Islet precursor cell (in vitro differentiated cells): ENCODE measurements around the gene CYP24A1.
"Not testable (repeated sequence)": the region's sequence is repeated elsewhere in the genome, so short reads cannot be mapped to it uniquely, and the experiment has no call there.

Experiments
- DNase-seq: peaks from one replicate; pipeline ENCODE4 v3.0.0-alpha.2; 2018

The CYP24A1 gene

GRCh38 chr20:54132612-54133433, 41.0 kb downstream of the CYP24A1 start:
- DNase-seq = peak; percentile 87

DNA sequence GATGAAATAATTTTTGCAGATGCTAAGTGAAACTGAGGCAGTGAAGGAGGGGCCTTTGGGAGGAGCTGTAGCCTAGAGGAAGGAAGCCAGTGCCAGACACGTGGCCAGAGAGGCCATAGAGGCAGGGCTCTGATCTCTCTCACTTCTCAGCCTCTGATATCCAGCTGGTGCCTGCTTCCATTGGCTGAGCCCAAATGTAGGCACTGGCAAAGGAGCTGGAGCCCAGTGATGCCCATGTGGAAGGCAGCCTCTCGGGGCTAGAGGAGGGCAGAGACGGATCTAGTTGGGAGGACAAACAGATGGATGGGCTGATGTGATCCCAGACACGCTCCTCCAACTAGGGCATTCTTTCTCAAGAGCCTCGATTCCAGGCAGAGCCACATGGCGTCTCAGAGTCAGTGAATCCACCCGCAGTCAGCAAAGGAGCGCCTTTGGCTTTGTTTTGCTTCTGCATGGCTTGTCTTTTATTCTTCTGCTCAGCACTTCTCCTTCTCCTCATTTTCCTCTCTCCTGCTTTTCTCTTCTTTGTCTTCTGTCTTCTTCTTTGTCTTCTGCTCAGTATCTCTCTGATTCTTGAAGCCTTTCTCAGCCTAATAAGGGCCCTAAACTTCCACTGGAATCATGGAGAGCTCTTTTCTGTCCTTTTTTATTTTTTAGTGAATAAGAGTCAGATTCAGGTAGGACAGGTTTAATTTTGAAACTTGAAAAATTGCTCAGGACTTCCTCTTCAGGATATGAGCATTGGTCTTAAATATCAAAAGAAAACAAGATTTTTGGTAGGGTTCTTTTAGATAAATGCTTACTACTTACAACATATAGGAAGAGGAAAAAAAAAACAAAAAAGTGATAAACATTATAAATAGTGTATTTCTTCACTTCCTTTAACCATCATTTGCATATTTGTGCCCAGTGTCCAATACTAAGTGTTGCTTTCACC, 41.8 kb downstream of the CYP24A1 start:
- no peak for DNase-seq

DNA sequence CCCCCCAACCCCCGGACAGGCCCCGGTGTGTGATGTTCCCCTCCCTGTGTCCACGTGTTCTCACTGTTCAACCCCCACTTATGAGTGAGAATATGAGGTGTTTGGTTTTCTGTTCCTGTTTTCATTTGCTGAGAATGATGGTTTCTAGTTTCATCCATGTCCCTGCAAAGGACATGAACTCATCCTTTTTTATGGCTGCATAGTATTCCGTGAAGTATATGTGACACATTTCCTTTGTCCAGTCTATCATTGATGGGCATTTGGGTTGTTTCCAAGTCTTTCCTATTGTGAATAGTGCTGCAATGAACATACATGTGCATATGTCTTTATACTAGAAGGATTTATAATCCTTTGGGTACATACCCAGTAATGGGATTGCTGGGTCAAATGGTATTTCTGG, 42.7 kb downstream of the CYP24A1 start:
- not testable (repeated sequence) for DNase-seq

- no peak for DNase-seq
Measured at GRCh38 chr20:54129350-54129749, 44.4 kb downstream of the CYP24A1 start.

DNA sequence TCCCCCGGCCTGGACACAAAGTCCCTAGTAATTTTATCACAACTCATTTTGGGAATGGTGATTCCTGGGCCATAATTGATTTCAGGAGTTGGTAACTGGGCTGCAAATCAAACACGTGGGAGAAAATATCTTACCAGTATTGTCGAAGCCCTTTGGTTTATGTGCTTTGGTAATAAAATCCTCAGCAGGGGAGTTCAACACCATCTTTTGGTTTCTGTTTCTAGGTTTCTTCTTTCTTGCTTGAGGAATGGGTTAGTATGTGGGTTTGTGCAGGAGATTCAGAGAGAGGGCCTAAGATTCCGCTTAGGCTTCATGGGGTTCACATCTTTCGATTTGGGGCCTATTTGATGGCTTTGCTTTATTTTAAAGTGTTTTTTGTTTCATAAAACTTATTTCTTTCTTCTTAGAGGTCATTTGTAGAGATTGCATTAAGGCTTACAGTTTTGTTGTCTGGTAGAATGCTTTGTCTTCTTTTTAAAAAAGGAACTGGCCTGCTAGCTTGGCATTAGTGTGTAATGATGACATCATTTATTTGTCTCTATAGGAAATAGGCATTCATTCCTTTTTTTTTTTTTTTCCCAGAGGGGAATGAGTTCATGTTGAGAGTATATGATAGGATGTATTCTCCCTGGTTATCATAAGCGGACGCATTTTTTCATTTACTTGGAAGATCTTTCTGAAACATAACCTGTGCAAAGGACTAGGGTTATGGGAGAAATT, 45.8 kb downstream of the CYP24A1 start:
- DNase-seq = no peak

DNA sequence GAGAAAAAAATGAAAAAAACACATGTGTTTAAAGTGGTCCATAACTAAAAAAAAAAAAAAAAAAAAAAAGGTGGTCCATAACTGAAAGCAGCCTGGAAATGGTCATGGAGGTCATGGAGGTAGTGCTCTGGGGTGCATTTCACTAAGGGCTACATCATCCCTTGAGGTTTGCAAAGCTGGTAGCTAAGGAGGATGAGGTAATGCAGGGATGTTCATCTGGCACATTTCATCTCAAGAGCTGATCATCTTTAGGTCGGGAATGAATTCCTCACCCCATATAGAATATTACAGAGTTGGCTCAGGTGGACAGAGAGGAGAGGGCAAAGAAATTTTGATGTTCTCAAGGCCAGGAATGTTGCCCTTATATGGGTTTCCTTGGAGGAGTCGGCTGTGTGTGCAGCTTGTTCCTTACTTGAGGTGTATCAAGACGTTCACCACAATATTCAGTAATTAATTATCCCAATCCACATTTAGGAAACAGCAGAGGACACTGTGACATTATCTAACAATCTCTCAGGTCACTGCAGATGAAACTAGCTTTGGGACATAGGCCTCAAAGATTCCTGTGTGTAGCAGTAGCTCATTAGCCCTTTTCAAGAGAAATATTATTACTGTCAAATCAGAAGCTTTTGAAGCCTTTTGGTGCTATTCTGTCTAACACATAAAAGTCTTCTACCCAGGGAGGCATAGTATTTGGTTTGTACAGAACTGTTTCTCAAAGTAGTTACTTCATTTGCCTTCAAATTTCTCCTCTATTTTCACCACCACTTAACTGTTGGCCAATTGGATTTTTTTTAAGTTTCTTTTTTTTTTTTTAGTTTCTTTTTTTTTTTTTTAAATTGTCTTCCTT, 46.8 kb downstream of the CYP24A1 start:
- no peak for DNase-seq

DNA sequence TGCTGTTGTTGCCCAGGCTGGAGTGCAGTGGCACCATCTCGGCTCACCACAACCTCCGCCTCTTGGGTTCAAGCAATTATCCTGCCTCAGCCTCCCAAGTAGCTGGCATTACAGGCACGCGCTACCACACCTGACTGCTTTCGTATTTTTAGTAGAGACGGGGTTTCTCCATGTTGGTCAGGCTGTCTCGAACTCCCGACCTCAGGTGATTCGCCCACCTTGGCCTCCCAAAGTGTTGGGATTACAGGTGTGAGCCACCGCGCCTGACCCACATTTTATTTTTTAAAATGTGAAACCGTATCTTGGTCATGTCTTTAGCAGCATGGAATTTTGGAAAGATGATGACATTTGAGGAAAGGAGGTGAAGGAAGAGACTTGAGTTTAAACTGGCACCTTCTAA, 47.5 kb downstream of the CYP24A1 start:
- DNase-seq = not testable (repeated sequence)

DNA sequence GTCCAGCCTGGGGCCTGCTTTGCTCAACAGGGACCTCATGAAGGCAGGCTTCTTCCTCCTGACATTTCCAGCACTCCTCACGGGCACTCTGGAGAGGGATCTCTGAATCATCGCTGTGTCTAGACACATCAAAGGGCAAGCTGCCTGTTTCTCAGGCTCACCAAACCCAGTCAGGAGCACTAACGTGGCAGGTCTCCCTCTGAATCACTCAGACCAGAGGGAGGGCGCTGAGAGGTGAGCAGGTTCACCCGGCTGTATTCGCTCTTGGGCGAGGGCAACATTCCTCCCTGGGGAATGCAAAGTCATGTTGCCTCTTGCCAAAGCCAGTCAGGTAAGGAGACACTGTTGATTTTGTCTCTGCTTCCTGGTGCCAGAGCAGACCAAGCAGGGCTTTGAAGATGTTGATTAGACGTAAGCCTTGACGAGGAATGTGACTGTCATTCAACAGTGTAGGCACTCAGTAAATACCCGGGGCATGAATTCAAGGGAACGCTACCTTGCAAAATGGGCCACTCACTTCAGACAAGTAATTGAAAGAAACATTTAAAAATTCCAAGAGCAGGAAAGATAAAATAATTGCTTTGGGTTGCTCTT, 50.1 kb downstream of the CYP24A1 start:
- peak; percentile 100 for DNase-seq

DNA sequence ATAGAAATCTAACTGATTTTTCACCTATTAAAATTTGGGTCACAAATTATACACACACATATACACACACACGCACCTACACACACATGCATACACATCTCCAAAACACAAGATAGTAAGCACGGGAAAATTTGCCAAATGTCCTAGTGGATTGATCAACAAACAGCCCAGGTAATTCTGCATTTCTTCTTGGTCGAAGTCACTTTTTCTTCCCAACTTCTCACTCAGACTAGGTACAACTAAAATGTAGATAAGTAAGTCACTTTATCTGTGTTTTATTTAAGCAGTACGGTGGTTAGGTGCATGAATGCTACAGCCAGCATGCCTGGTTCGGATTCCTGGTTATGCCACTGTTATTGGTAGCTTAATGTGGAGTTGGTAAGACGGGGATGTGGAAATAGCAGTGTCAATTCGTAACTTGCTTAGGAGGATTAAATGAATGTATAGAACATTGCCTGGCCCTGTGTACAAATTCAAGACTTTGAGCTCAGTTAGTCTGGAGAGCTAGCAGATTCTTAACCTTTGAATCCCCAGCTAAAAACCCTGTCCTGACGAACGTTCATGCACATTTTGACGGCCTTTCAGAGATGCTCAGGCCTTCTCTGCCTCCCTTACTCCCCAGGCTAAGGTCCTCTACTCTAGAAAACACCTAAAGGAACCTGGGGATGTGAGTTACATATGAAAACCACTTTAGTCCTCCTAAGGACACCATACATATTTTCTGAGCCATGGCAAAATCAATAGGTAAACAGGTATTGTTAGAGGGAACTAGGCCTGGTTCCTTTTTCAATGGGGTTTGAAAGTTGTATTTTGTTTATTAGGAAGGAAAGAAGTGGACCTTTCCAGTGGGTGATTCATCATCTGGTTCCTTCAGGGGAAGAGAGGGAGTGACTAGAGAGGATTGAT, 50.9 kb downstream of the CYP24A1 start:
- DNase-seq = no peak

DNA sequence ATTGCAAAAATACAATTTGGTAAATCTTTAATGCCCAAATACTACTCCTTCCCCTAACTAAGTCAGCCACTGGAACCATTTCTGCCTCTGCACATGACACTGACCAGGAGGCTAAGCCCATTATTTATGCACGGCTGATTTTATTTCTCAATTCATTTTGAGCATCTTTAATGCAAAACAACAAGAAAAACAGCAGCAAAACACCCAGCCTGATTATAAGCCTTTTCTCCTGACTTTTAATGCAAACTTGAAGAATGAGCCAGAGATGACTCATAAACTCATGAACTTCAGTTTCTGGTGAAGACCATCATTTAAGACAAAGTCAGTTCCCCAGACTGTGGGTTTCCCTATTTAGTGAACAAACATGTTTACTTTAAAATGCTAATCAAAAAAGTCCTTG, 51.6 kb downstream of the CYP24A1 start:
- DNase-seq = no peak

DNA sequence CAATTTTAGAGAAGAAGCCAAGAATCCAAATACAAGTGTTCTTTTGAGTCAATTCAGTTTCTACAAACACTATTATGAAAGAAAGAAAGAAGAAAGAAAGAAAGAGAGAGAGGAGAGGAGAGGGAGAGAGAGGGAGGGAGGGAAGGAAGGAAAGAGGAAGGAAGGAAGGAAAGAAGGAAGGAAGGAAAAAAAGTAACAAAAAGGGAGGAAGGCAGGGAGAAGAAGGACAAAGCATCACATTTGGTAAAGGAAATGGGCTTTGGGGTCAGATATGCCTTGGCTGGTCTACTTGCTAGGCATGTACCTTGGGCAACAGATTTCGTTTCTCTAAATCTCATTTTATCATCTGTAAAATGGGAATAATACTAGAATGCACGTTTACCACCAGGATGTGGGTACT, 54.0 kb downstream of the CYP24A1 start:
- no peak for DNase-seq

GRCh38 chr20:54118220-54119001, 55.4 kb downstream of the CYP24A1 start:
- DNase-seq = no peak

- DNase-seq = no peak
Measured at GRCh38 chr20:54116550-54117235, 57.1 kb downstream of the CYP24A1 start.

DNA sequence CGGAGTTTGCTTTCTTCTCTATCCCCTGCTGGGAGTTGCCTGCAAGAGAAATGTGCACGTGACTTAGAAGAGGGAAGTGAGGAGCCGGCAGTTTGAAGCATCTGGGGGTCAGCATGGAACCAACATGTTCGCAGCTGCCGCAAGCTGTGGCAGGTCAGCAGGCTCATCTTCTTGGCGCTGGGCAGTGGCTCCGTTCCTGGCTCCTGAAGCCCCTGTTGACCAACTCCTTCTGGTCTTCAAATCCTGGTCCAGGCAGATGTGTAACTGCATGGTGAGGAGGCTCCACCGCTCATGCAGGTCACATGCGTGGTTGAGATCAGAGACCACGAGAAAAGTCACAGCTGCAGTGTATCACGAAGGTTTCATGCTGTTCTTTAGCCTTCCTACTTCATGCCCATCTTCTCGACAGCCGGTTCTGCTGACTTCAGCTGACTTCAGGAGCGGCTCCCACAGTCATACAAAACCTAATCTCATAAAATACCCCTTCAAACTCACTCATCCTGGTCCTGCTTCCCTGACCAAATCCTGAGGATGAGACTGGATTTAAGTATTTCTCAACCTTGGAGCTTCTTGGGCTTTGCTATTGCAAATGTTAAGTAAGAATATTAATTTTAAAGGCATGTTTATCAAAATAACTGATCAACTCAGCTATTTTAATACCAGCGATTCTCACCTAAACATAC, 58.5 kb downstream of the CYP24A1 start:
- no peak for DNase-seq

DNA sequence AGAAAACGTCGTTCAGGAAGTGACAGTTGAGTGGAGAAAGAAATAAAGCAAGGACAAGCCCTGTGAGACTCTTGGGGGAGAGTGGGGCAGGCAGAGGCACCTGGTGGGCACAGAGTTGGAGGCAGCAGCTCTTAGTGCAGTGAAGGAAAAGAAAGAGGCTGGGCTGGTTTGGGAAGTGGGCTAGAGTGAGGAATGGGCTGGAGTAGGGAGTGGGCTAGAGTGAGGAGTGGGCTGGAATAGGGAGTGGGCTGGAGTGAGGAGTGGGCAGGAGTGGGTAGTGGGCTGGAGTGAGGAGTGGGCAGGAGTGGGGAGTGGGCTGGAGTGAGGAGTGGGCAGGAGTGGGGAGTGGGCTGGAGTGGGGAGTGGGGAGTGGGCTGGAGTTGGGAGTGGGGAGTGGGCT, 59.7 kb downstream of the CYP24A1 start:
- DNase-seq = no peak

GRCh38 chr20:54113566-54113965, 60.2 kb downstream of the CYP24A1 start:
- DNase-seq = no peak

DNA sequence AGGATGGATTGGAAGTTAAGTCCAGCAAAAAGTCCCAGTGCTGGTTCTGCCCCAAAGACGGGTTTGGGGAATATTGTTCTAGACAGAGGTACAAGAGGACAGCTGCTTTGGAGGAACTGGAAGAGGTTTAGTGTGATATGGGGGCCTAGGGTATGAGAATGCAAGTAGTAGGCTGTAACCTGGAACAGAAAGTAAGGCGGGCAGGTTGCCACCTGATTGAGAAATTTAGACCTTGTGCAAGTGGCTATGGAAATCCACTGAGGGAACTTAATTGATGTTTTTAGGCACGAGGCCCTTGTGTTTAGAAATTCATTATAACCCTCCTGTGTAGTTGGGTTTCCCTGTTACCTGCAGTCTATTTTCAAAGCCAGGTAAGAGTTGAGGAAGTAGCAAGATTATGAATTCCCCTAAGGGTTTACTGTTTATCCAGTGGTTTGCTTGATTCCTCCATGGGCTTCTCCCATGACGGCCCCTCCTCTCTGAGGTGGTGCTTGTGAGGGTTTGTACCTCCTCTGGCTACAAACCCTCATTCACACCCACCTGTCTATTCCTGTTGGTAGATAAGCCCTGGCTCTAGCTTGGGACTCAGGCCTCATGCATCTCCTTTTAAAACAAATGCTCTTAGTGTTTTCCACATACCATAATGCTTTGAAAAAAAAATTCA, 61.4 kb downstream of the CYP24A1 start:
- no peak for DNase-seq

DNA sequence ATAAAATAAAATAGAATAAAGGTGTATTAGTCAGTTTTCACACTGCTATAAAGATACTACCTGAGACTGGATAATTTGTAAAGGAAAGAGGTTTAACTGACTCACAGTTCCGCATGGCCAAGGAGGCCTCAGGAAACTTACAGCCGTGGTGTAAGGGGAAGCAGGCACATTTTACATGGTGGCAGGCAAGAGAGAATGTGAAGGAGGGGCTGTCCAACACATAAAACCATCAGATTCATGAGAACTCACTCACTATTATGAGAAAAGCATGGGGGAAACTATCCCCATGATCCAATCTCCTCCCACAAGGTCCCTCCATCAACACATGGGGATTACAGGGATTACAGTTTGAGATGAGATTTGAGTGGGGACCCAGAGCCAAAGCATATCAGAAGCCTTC, 62.3 kb downstream of the CYP24A1 start:
- no peak for DNase-seq
